T-helper 17 cell (primary cell): ENCODE measurements around the gene TAP1. TPM values are rescaled to one million over a fixed set of nuclear protein-coding genes. Genes with fewer than 3 reads are reported as not detected.

ENCODE experiments used
- ATAC-seq: fragments of 150-1000 bp; cut with Tn5 transposase; 2 replicates; pipeline ENCODE4 v1.10.0; 2021; ENCODE audit warnings: mild to moderate bottlenecking, moderate library complexity
- DNase-seq, 3 donors: peaks; one replicate each; pipeline versions ENCODE4 v3.0.0 to v3.0.0-alpha.2; 2020 to 2021
- H3K9me3 ChIP-seq: one replicate; pipeline ENCODE4 v1.7.0; 2013; ENCODE audit warnings: low read length, mild to moderate bottlenecking; ENCODE audit not compliant: control insufficient read depth, poor library complexity, severe bottlenecking
- H3K27ac Mint-ChIP-seq: one replicate; pipeline ENCODE4 v1.8.0; 2022; ENCODE audit warnings: mild to moderate bottlenecking, moderate library complexity, mixed read lengths
- H3K27me3 Mint-ChIP-seq: one replicate; pipeline ENCODE4 v1.8.0; 2022; ENCODE audit warnings: mixed read lengths
- H3K36me3 Mint-ChIP-seq: one replicate; pipeline ENCODE4 v1.8.0; 2022; ENCODE audit warnings: low read depth, mixed read lengths
- H3K4me1 Mint-ChIP-seq: one replicate; pipeline ENCODE4 v1.8.0; 2022; ENCODE audit warnings: mild to moderate bottlenecking, mixed read lengths
- H3K4me3 Mint-ChIP-seq: one replicate; pipeline ENCODE4 v1.8.0; 2022; ENCODE audit warnings: mild to moderate bottlenecking, moderate library complexity, mixed read lengths
- total RNA-seq, 4 donors: library from RNA in 2 of 4; stranded (reverse) in 2 of 4; gene quantifications; one replicate each; pipeline ENCODE4 v1.2.3 and lab custom pipeline; 2022 to 2026

TAP1 gene
- total RNA-seq, 2 donors from 2014 or later = 119 to 125 TPM

- Mint-ChIP-seq H3K27ac (no peak overlapping the region), H3K36me3 (peaks cover 4% of the 10 kb centered on the region), H3K4me3 (peak overlapping the region; percentile 68), H3K27me3 (peaks cover 72% of the 10 kb centered on the region), H3K4me1 (peaks cover 15% of the 10 kb centered on the region)
- peak; percentile 61 to 76 (median 63) for DNase-seq
- peaks cover 4% of the 10 kb centered on the region for H3K9me3 ChIP-seq
- peak; percentile 83 for ATAC-seq
Observed at GRCh38 chr6:32796848-32797776, 56.4 kb downstream of the TAP1 start.

Other genes starting within 250 kb of the TAP1 start
- gene HLA-DQA1, start 216.3 kb downstream of the TAP1 start, total RNA-seq = 10 to 100 TPM; 18.2 to 21.5 TPM
- 10 to 100 TPM; 15.7 to 16.2 TPM for gene HLA-DQB1, start 187.0 kb downstream of the TAP1 start, total RNA-seq
- gene HLA-DQA2, start 112.3 kb downstream of the TAP1 start, total RNA-seq = 1 to 10 TPM in 1 of 2 donors, under 1 TPM in 1; 0.70 to 3.4 TPM
- gene HLA-DQB2, start 90.2 kb downstream of the TAP1 start, total RNA-seq = 1 to 10 TPM; 1.1 to 8.3 TPM
- 1 to 10 TPM; 2.3 to 6.6 TPM for gene HLA-DOB, start 36.7 kb downstream of the TAP1 start, total RNA-seq
- gene TAP2, start 15.0 kb downstream of the TAP1 start, total RNA-seq = 100 to 1,000 TPM in 1 of 2 donors, 10 to 100 TPM in 1; 92.6 to 103 TPM
- gene PSMB8, start 9.7 kb downstream of the TAP1 start, total RNA-seq = 100 to 1,000 TPM; 131 to 139 TPM
- 100 to 1,000 TPM in 1 of 2 donors, 10 to 100 TPM in 1; 70.5 to 121 TPM for gene PSMB9, start 488 bp upstream of the TAP1 start, total RNA-seq
- 10 to 100 TPM; 11.1 to 23.3 TPM for gene HLA-DMB, start 87.3 kb upstream of the TAP1 start, total RNA-seq
- 10 to 100 TPM; 20.9 to 23.4 TPM for gene HLA-DMA, start 99.4 kb upstream of the TAP1 start, total RNA-seq
- gene BRD2, start 114.9 kb upstream of the TAP1 start, total RNA-seq = 100 to 1,000 TPM; 409 to 459 TPM
- gene HLA-DOA, start 155.9 kb upstream of the TAP1 start, total RNA-seq = 1 to 10 TPM; 2.6 to 5.1 TPM
- gene HLA-DPA1, start 219.9 kb upstream of the TAP1 start, total RNA-seq = 10 to 100 TPM; 62.0 to 71.2 TPM
- gene HLA-DPB1, start 222.3 kb upstream of the TAP1 start, total RNA-seq = 10 to 100 TPM; 67.7 to 77.4 TPM